Hematopoietic multipotent progenitor cell treated with erythropoietin and hydrocortisone succinate and interleukin-3 and kit ligand, for 4 days (in vitro differentiated cells): Measurements from ENCODE around the gene LRRC23.
"Not testable (repeated sequence)": the region's sequence is repeated elsewhere in the genome, so short reads cannot be mapped to it uniquely, and the experiment has no call there.

ENCODE experiments used
- DNase-seq: peaks from one replicate; pipeline ENCODE4 v3.0.0-alpha.2; 2015

LRRC23 gene

GRCh38 chr12:6904280-6905276, at the start of gene LRRC23:
LRRC23 (plus strand) TSS chr12:6904822; CDS start chr12:6905634, 812 bp downstream.
- DNase-seq, result peak; percentile 99

DNA sequence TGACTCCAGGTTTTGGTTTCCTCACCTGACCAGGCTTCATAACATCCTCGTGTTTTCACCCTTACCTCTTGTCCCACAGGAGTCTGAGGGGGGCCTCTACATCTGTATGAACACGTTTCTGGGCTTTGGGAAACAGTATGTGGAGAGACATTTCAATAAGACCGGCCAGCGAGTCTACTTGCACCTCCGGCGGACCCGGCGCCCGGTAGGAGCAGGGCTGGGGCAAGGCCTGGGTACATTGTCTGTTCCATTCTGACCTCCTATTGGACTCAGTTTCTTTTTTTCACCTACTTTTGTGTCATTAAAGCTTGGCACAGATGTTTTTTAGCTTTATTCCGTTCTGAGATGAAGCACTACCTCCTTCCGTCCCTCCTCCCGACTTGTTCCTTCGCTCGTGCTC, 49.3 kb upstream of the LRRC23 start:
- DNase-seq, result no peak

DNA sequence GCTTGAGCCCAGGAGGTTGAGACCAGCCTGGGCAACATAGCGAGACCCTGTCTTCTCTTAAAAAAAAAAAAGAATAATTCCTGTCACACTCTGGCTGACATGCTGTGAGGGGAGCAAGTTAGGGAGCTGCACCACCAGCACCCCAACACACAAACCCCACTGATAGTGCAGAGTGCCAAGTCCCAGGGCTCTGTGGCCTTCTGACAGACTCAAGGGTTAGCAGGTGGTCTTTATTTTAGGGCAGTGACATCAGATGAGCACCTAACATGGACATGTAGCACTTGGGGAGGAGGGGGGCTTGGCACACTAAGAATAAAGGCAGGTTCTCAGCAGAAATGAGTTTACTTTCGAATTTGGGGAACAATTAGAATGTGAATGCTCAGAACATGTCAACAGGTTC, 45.8 kb upstream of the LRRC23 start:
- no peak for DNase-seq

DNA sequence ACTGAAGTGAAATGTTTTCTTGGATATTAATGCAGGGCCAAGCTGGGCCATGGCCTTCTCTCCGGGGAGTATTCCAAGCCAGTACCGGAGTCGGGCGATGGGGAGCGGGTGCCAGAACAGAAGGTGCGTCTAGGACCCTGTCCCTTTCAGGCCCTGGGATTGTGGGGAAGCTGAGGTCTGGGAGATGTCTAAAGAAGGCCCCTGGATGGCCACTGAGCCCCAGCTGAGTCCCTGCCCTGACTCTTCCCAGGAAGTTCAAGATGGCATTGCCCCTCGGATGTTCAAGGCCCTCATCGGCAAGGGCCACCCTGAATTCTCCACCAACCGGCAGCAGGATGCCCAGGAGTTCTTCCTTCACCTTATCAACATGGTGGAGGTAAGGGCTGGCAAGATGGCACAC, 44.5 kb upstream of the LRRC23 start:
- DNase-seq, result no peak

GRCh38 chr12:6860942-6861341, 43.7 kb upstream of the LRRC23 start:
- DNase-seq, result no peak

DNA sequence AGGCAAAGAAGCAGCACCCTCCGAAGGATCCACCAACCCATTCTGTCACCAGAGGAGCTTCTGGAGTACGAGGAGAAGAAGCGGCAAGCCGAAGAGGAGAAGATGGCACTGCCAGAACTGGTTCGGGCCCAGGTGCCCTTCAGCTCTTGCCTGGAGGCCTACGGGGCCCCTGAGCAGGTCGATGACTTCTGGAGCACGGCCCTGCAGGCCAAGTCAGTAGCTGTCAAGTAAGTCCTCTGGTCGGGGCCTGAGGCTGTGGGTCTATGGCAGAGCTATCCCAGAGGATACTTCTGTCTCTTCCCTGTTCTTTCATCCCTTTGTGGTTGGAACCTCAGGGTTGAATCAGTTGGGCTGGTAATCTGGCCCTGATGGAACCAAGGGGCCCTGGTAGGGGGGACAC, 43.2 kb upstream of the LRRC23 start:
- no peak for DNase-seq

DNA sequence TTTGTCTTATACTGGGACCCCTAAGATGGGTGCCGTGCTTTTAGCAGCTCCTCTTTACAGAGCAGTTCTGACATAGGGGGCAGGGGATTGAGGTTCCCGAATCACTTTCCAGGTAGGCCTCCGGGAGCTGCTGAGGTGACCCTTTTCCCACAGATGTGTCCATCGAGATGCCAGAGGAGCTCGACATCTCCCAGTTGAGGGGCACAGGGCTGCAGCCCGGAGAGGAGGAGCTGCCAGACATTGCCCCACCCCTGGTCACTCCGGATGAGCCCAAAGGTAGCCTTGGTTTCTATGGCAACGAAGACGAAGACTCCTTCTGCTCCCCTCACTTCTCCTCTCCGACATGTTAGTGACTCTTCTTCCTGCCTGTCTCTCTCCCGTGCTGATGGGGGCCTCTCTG, 41.6 kb upstream of the LRRC23 start:
- no peak for DNase-seq

DNA sequence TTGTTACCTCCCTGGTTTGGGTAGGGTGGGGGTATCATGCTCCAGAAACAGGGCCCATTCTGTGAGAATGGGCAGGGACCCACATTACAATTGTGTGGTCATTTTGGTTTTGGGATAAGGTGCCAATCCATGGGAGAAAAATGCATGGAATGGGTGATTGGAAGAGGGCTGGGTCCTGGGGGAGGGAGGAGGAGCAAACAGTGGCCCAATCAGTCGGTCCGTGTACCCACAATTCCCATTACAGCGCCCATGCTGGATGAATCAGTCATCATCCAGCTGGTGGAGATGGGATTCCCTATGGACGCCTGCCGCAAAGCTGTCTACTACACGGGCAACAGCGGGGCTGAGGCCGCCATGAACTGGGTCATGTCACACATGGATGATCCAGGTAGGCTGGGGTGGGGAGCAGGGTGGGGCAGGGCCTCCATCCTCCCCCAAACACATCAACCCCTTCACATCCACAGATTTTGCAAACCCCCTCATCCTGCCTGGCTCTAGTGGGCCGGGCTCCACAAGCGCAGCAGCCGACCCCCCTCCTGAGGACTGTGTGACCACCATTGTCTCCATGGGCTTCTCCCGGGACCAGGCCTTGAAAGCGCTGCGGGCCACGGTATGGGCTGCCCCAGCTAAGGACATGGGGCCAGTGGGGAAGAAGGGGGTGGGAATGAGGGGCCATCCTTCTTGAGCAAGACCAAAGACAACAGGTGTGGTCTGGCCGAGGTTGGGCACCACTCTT, 40.9 kb upstream of the LRRC23 start:
- no peak for DNase-seq

DNA sequence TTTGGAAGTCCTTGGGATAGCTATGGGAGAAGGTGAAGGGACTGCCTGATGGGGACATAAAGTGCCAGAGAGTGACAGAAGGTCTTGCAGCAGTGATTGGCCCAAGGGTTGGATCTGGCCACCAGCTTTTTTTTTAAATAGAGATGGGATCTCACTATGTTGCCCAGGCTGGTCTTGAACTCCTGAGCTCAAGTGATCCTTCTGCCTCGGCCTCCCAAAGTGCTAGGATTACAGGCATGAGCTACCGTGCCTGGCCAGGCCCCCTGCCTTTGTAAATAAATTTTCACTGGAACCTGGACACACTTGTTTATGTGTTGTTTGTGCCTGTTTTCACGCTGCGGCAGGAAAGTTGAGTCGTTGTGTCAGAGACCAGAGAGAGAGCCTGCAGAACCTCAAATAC, 39.3 kb upstream of the LRRC23 start:
- not testable (repeated sequence) for DNase-seq

GRCh38 chr12:6866163-6866919, 38.3 kb upstream of the LRRC23 start:
- DNase-seq, result no peak

GRCh38 chr12:6866920-6867412, 37.7 kb upstream of the LRRC23 start:
- DNase-seq, result no peak

- peak; percentile 92 for DNase-seq
Observed at GRCh38 chr12:6867413-6868210, 37.0 kb upstream of the LRRC23 start, which contains the start of gene TPI1. TPI1 (plus strand) TSS chr12:6867531; CDS start chr12:6867567, 36 bp downstream.

DNA sequence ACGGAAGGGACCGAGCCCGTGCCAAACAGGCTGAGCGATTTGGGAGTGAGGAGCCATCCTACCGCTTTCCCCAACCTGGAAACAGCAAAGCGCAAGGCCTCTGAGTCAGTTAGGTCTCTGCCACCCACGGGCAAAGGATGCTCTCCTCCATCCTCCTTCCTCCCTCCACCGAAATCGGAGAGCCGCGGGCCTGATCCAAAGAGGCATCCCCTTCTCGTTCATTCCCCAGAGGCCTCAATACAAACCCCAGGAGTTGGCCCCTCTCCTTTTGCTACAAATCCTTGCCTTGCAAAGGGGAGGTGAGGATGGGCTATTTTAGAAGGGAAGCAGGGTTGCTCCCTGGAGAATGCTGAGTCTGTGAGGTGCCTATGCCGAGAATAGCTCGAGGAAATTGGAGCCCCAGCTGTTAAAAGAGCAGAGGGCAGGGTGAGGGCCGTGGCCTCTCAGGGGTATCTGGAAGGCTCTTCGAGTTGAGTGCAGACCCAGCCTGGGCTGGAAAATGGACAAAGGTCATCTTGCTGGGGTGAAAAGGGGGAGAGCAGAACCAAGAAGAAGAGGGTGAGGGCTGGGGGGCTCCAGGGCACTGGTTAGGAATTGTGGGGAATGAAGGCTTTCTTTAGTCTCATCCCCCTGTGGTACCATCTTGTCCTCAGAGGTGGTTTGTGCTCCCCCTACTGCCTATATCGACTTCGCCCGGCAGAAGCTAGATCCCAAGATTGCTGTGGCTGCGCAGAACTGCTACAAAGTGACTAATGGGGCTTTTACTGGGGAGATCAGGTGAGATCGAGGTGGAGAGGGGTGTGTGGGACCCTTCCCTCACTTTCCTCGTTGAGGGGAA, 36.2 kb upstream of the LRRC23 start:
- DNase-seq, result peak; percentile 62

DNA sequence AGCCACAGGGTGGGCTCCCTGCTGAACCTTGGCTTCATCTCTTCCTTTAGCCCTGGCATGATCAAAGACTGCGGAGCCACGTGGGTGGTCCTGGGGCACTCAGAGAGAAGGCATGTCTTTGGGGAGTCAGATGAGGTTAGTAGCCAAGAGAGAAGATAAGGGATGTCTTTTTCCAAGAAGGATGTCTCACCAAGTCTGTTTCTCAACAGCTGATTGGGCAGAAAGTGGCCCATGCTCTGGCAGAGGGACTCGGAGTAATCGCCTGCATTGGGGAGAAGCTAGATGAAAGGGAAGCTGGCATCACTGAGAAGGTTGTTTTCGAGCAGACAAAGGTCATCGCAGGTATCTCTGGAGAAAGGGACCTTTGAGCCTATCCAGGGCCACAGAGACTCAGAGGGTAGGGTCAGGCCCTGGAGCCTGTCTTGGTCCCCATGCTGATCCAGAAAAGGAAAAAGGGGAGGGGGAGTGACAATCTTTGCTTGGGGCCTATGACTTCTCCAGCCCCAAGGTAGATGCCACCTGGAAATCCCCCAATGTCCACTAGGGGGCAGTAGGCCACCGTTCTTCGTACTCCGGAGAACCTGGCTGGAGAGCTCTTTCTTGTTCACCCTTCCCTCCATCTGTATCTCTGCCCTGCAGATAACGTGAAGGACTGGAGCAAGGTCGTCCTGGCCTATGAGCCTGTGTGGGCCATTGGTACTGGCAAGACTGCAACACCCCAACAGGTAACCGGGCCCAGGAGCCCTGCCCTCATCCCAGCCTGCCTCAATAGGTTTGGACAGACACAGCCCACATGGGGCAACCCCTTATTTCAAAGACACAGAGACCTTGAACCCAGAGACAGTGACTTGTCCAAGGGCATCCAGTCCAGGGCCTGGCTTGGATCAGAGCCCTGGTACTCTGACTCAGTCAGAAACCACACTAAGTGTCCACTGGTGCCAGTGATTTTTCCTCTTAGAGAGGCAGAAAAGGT, 35.3 kb upstream of the LRRC23 start:
- DNase-seq, result peak; percentile 92

DNA sequence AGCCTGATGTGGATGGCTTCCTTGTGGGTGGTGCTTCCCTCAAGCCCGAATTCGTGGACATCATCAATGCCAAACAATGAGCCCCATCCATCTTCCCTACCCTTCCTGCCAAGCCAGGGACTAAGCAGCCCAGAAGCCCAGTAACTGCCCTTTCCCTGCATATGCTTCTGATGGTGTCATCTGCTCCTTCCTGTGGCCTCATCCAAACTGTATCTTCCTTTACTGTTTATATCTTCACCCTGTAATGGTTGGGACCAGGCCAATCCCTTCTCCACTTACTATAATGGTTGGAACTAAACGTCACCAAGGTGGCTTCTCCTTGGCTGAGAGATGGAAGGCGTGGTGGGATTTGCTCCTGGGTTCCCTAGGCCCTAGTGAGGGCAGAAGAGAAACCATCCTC, 34.3 kb upstream of the LRRC23 start:
- DNase-seq, result not testable (repeated sequence)

GRCh38 chr12:6871052-6871957, 33.3 kb upstream of the LRRC23 start:
- DNase-seq, result peak; percentile 76

GRCh38 chr12:6872073-6873048, 32.3 kb upstream of the LRRC23 start:
- DNase-seq, result peak; percentile 92
